T follicular helper cell (primary cell): ENCODE results near the gene GGT5.
"Not testable (repeated sequence)": the region's sequence is repeated elsewhere in the genome, so short reads cannot be mapped to it uniquely, and the experiment has no call there.

ENCODE experiments used
- DNase-seq: peaks from one replicate; pipeline ENCODE4 v3.0.0-alpha.2; 2020; ENCODE audit warnings: low read depth
- total RNA-seq, 2 experiments: gene quantifications; one replicate each; lab custom pipeline; 2026; lab: John Stamatoyannopoulos, UW

GGT5 gene, protein sequence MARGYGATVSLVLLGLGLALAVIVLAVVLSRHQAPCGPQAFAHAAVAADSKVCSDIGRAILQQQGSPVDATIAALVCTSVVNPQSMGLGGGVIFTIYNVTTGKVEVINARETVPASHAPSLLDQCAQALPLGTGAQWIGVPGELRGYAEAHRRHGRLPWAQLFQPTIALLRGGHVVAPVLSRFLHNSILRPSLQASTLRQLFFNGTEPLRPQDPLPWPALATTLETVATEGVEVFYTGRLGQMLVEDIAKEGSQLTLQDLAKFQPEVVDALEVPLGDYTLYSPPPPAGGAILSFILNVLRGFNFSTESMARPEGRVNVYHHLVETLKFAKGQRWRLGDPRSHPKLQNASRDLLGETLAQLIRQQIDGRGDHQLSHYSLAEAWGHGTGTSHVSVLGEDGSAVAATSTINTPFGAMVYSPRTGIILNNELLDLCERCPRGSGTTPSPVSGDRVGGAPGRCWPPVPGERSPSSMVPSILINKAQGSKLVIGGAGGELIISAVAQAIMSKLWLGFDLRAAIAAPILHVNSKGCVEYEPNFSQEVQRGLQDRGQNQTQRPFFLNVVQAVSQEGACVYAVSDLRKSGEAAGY
- 0 reads per million in 2 experiments for total RNA-seq

DNA sequence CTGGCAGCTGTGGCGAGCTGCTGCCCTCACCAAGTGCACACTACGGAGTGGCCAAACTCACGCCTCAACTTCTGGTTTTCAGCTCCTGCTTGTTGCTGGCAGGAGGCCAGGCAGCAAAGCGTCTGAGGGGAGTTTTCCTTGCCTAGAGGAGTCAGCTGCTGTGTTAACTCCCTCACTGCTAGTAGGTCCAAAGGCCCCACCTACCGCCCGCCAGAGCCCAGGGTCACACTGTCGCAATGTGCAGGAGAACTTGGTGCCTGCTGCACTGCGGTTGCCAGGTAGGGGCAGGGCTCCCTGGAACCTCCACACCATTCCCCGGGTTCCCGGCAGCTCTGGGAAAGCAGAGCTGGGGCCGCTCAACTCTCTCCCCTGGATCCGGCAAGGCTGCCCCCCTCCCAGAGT, at the start of gene GGT5:
Gene GGT5, minus strand, starts transcription at position 53 of the 402 bp plus-strand sequence. CDS start 357 bp downstream, outside the sequence.
- not testable (repeated sequence) for DNase-seq

DNA sequence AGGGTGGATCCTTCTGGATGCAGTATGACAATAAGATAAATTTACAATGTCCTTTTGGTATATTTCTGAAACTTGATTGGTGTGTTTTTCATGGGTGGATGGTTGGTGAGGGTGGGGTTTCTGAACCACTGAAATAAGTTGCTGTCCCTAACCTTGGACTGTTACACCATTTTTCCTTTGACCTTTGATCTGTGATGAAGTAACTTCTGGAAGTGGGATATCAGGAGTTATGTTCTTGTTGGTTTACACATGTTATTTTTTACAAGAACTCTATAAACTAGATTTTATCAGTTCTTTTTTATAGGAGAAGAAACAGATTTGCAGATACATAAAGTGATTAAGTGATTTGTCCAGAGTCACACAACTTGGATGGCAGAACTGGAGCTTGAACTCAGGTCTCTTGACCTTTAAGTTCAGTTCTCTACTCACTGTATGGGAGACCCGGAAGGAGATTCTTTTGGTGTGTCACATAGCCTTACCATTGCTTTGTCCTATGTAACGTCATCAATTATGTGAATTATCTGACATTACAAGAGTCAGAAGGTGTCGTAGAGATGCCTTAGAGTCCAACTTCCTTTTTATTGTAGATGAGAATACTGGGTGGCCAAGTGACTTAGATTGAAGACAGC, 47.4 kb upstream of the GGT5 start:
- not testable (repeated sequence) for DNase-seq

DNA sequence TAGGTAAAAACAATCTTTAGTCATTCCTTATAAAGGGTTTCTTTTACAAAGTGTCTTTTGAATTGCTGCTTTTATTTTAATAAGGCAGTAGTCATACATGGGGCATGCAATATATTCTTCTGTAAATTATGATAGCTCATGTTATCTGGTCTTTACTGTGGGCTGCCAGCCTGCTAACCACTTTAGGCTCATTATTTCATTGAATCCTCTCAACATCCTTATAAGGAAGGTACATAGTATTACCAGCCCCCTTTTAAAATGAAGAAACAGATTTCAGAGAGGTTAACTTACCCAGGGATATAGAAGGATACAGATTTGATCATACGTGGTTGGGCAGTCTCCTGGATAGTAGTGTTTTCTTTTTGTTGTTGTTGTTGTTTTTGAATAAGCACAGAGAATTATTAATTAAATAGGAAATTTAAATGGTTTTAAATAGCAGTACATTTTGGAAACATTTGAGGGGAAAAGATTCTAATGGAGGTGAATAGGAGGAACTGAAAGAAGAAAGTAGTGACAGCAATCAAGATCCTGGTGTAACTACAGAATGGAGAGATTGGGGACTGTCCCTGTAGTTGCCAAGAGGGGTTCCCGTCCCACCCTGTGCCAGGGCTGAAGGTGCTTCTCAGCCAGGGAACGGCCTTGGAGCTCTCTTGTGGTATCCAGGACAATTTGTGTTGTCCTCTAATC, 46.8 kb upstream of the GGT5 start:
- DNase-seq = no peak

DNA sequence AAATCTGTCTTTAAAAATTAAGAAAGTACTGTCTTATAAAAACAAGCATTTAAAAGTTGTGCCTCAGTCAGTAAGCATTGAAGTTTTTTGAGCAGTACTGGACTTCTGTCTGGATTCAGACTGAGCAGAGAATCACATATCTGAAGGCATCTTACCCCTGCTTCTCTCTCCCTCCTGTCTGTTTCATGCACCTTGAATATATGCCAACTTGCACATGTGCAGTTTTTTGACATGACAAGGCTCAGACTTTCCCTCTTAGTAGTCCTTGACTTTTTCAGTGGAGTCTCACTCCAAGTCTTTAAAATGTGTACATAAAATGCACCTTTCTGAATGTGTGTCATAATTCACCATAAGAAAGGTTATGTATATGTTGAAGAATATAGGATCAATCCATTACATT, 45.6 kb upstream of the GGT5 start:
- no peak for DNase-seq

DNA sequence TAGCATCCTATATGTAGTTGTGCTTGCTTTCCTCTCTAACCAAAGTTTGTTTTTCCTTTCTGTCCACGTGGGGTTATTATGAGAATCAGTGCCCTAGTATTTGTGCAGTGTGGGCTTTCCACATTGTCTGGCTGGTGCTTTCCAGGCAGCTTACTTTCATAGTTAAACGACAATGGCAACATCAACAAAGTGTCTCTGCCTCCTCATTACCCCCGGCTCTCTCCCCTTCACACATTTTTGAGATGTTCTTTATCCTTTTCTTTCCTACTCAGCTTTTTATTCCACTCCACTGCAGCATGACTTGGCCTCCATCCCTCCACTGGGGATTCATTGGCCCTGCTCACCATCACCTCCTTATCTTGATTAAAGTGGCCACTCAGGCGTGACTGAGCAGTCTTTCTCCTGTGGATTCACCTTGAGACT, 44.9 kb upstream of the GGT5 start:
- DNase-seq = no peak

DNA sequence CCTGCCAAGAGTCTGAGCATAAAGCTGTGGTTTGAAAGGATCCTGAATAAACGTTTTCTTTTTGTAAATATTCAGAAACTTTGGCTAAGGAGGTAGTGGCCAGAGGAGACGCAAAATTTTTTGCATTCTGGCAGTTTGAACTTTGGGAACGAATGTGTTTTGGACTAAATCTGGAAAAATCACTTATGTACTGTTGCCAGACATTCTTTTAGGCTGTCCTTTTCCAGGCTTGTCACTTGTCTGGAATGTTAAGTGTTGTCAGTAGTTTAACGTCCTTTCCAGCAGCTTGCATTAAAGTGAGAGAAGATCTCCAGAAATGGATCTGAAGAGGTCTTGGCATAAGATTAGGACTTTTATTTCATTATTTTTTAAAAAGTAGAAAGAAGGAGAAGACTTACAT, 44.2 kb upstream of the GGT5 start:
- DNase-seq = no peak

DNA sequence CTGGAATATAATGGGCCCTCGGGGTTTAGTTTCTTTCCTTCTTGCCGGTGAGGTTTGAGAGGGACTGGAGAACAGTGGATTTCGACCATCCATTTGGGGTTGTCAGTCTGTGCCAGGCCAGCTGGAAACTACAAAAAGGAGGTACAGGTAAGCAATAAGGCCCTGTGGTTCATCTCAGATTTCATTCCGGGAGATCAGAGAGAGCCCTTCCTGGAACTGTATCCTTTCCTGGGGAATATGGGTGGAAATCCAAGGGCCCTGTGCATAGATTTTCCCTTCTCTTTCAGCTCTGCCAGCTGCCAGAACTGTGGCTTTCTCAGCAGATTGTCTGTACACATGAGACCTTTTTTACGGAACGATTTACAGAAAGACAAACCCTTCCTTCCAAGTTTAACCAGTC, 42.9 kb upstream of the GGT5 start:
- not testable (repeated sequence) for DNase-seq

DNA sequence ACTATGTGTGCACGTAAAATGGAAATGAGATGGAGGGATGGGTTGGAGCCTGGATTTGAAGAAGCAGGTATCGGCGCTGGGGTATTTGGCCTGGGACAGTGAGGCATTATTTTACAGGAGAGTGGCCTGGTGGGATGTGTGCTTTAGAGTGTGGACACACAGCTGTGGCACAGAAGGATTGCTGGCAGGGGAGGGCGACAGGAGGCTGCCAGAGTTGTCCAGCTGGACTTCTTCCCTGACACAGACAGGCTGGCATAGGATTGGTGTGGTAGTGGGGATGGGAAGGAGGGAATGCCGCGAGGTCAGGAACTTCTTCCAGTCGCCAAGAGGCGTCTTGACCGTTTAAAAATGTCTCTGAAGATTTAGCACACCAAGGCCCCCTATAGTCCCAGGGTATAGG, 42.3 kb upstream of the GGT5 start:
- not testable (repeated sequence) for DNase-seq

DNA sequence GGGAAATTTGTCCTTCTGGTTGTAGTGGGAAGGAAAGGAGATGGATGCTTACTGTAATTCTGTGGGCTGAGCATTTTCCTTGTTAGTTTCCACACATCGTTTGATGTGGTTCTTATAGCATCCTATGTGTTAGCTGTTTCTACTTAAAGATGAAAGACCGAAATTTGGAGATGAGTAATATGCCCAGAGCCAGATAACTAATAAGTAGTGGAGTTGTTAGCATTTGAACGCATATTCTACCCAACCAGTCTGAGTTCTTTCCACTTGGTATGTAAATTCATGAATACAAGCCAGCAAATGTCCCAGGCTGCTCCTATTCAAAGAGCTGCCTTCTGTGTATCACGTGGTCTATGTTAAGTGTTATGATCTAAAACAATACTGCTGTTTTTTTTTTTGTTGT, 40.4 kb upstream of the GGT5 start:
- DNase-seq = no peak

DNA sequence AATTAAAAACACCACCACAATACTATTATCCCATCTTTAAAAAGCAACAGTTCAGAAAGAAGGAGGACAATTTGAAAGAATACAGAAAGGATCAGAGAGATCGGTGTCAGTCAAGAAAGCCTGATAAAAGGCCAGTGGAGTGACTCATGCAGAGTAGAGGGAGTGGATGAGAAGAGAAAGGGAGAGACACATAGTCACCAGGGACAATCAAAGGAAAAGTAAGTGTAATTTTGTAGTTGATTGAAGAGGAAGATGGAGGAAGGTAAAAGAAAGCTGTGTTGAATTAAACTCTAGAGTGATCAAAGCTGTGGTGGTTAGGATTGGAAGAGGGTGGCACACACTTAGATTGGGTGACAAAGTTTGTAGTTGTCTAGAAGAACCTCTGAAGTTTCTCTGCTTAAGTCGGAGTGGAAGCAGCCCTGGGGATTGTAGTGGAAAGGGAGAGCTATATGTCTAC, 39.9 kb upstream of the GGT5 start:
- no peak for DNase-seq

DNA sequence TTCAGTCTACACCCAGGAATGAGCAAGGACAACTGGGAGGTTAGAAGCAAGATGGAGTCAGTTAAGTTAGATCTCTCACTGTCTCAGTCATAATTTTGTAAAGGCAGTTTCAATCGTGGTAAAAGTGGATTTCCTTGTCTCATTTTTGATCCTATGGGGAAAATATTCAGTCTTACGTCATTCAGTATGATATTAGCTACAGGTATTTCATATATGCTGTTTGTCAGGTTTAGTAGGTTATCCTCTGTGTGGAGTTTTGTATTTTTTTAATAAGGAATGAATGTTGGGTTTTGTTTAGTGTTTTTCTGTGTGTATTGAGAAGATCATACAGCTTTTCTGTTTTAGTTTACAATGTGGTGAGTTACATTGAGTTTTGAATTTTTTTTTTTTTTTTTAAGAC, 37.5 kb upstream of the GGT5 start:
- no peak for DNase-seq

DNA sequence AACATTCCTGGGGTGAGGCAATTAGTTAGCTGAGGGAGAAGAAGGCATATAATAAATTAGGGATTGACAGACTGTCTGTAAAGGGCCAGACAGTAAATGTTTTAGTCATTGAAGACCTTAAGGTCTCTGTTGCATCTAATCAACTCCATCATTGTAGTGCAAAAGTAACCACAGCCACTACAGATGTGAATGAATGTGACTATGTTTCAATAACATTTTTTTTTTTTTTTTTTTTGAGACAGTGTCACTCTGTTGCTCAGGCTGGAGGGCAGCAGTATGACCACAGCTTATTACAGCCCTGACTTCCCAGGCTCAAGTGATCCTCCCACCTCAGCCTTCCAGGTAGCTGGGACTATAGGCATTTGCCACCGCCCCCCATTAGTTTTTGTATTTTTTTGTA, 35.5 kb upstream of the GGT5 start:
- not testable (repeated sequence) for DNase-seq

DNA sequence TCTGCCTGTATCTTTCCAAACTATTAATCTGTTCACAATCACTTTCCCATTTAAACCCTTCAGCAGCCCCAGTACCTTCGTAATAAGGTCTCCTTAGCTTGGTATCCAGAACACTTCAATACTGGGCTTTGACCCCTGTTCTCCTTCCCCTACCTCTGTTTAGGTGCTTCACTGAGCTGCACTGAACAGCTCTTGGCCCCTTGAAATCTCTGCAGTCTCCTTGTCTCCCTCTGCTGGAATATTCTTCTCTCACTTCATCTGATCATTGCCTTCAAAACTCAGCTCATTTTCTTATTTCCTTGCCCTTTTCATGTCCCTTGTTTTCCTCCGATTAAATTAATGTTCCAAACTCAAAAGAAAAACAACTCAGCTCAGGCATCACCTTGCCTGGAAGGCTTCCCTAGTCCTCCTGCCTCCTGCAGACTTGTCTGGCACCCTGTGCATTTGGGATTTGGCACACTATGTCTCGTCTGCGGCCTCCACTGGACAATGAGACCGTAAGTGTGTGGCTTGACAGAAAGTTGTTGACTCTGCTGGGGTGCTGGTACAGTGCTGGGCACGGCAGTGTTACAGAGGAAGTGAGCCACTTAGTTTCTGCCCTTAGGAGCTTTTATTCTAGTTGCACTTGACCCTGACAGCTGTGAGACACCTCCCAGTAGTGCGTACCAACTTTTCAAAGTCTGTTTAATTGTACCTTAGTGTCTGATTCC, 30.0 kb upstream of the GGT5 start:
- DNase-seq = not testable (repeated sequence)

DNA sequence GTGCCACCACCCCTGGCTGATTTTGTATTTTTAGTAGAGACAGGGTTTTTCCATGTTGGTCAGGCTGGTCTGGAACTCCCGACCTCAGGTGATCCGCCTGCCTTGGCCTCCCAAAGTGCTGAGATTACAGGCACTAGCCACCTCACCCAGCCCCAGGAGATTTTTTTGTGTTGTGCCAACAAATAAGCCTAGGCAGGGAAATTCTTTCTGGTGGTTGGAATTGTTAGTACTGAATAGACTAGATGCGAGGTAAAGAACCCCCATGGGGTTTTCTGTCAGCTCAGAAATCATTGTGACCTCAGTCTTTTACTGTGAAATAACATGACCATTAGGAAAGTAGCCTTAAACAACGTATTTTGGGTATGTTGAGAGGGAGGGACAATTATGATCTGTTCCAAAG, 29.0 kb upstream of the GGT5 start:
- not testable (repeated sequence) for DNase-seq

DNA sequence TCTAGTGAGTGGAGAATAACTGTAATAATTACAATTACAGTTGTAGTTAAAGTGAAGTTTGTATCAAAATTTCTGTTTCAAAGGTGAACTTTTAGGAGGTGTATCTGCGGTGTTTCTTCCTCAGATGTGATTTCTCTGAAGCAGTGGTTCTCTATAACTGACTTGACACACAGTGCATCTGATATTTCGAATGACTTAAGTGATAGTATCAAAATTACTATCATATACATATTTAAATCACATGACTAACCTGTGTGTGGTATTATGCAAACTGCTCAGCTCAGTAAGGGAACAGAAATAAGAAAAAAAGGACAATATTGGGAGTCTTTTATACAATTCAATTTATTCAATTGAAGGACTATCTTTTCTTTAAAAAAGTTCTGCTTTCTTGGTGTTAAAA, 28.1 kb upstream of the GGT5 start:
- not testable (repeated sequence) for DNase-seq

DNA sequence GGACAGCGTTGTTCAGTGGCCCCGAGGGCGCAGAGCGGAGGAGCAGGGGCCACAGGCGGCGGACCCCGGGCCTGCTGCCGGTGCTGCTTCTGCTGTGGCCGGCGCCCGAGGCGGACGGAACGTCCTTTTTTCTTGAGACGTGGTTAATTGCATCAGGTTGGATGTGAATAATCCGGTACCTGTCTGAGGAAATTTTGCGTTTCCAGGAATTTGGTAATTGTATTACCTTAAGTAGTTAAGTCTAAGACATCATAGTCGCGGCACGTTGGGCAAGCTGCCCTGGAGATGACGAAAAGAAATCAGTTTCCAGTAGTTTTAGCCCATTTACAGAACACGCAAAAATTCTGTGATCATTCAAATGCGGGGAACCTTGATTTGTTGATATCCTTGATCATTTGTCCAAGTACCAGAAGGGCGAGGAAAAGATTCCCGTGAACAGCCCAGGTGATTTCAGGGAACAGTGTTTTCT, 26.5 kb upstream of the GGT5 start:
- no peak for DNase-seq

DNA sequence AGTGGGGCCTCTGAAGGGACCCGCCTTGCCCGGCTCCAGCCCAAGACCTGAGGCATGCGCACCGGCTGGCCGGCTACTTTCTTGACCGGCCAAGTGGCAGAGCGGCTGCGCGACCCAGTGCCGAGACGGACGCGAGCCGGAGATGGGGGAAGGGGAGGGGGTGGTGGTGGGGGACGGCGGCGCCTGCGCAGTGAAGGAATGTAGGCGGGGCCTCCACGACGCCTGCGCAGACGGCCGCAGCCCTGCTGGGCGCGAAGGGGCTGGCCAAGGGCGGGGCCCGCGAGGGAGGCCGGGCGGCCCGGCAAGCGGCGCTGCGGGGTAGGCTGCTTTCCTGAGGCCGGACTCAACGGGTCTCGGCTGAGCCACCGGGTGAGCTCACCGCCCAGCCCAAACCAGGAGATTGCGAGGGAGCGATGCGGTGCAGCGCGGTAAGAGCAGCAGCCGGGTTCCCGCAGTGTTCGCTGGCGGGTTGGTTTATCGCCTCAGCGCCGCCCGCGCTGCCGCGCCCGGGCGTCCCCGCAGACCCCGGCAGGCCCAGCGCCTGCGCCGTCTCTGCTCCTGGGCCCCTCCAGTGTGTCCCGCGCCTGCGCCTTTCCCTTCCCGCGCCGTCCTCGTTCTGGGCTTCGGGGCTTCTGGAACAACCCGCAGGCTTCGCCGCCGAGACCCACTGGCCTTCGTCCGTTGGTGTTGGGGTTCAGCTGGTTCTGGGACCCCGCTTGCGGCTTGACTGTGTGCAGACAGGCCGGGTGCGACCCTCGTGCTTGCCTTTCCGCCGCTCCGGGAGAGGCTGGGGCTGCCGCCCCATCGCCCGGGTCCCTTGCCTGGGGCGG, 25.9 kb upstream of the GGT5 start, which contains the start of gene SPECC1L:
Gene SPECC1L, plus strand, starts transcription at position 276 of the 830 bp plus-strand sequence. CDS start 31,401 bp downstream, outside the sequence.
- peak; percentile 85 for DNase-seq

DNA sequence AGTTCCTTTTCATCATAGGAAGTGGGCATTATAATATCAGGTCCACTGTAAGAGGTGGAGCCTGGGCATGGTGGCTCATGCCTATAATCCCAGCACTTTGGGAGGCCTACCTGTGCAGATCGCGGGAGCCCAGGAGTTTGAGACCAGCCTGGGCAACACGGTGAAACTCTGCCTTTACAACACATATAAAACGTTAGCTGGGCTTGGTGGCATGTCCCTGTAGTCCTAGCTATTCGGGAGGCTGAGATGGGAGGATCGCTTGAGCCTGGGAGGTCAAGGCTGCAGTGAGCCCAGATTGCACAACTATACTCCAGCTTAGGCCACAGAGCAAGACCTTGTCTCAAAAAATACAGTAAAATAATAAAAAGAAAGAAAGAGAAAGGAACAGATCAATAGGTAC, 21.6 kb upstream of the GGT5 start:
- DNase-seq = not testable (repeated sequence)

DNA sequence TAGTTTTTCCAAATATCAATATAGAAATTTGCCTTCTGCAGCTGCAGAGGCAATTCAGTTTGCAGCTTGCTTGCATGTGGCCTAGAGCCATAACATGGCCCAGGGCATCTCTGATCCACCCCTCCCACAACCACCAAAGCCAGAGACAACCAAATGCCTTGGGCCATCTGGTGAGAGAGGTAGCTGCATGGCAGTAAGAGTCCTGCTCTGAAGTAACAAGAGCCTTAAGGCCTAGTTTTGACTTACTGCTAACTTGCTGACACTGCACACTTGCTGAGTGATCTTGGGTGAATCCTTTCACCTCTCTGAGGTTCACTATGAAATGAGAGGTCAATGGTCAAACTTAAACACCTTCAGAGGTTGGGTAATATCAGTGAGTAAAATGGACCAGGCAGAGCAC, 20.9 kb upstream of the GGT5 start:
- no peak for DNase-seq

DNA sequence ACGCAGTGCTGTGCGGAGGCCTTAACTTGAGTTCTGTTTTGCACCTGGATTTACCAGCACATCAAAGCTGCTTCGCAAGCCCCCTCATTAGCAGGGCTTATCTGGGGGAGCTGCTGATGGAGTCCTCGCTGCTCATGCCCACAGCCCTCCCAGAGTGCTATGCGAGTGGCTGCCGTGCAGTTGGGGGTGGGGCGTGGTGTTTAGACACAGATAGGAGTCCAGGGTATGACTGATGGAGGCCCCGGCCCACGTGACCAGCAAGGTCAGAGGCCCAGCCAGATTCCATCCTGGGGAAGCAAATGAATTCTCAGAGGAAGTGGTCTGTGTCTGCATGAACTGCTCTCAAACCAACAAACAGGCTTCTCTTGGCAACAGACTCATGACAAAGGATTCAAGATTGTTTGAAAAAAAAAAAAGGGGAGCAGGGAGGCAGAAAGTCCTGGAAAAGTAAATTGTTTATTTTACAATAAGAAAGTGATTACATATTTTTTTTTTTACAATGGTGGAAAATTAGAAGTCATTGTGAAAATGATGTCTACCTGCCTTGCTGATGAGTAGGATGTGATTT, 19.5 kb upstream of the GGT5 start:
- not testable (repeated sequence) for DNase-seq
